ENCODE measurements around the gene NUFIP2. TPM values are rescaled to one million over a fixed set of nuclear protein-coding genes. Genes with fewer than 3 reads are reported as not detected.
"Not testable (repeated sequence)": the region's sequence is repeated elsewhere in the genome, so short reads cannot be mapped to it uniquely, and the experiment has no call there.

The NUFIP2 gene, protein sequence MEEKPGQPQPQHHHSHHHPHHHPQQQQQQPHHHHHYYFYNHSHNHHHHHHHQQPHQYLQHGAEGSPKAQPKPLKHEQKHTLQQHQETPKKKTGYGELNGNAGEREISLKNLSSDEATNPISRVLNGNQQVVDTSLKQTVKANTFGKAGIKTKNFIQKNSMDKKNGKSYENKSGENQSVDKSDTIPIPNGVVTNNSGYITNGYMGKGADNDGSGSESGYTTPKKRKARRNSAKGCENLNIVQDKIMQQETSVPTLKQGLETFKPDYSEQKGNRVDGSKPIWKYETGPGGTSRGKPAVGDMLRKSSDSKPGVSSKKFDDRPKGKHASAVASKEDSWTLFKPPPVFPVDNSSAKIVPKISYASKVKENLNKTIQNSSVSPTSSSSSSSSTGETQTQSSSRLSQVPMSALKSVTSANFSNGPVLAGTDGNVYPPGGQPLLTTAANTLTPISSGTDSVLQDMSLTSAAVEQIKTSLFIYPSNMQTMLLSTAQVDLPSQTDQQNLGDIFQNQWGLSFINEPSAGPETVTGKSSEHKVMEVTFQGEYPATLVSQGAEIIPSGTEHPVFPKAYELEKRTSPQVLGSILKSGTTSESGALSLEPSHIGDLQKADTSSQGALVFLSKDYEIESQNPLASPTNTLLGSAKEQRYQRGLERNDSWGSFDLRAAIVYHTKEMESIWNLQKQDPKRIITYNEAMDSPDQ
- total RNA-seq (2014; rRNA removed; shearing (Covaris generic)) = 74.0 and 90.3 TPM in 2 replicates
- 63.7 and 90.2 TPM in 2 replicates for polyA plus RNA-seq (2014; cell fraction: nucleus; rRNA removed)

DNA sequence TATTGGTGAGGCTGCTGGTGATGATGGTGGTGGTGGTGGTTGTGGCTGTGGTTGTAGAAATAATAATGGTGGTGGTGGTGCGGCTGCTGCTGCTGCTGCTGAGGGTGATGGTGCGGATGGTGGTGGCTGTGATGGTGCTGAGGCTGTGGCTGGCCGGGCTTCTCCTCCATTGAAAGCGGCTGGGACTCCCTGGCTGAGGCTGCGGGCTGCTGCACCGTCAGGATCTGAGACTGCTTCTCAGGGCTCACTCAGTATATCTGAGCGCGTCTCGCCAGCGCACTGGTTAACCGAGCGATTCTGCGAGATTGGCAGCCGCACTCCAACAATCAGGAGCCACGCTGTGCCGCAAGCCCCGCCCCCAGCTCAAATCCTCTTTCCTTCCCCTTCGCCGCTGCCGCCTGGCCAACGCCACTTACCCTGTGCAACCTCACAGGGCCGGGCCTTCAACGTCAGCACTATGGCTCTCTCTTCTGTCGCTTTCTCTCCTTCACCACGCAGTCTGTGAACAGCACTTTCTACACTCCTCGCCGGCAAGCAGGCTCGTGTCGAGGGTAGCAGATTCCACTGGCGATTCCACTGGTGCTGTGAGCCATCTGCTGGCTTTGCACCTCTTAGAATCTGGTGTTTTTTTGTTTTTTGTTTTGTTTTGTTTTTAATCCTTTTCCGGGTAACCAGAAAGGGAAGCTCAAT lies at the start of gene NUFIP2:
Gene NUFIP2 (minus strand): TSS at position 259 of the 690 bp plus-strand sequence. CDS start 89 bp downstream, at position 170.
- peak; percentile 99 for DNase-seq (ENCODE audit: extremely low read depth, low read depth)

GRCh38 chr17:29342158-29342765 lies 48.3 kb upstream of the NUFIP2 start:
- DNase-seq (ENCODE audit: extremely low read depth, low read depth) = no peak

DNA sequence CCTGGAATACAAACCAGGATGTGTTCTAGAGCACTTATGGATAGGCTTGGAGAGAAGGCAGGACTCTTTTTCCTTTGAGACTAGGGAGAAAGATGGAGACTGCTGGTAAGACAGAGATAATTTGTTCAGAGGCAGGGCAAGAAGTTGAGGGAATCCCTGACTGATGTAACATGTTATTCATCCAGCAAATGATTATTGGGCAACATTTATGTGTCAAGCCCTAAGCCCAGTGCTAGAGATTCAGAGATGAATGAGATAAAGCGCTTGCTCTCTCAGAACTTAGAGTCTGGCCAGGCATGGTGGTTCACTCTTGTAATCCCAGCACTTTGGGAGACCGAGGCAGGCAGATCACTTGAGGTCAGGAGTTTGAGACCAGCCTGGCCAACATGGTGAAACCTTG lies 47.8 kb upstream of the NUFIP2 start:
- DNase-seq (ENCODE audit: extremely low read depth, low read depth) = no peak

GRCh38 chr17:29339016-29339415 lies 45.1 kb upstream of the NUFIP2 start:
- DNase-seq (ENCODE audit: extremely low read depth, low read depth) = not testable (repeated sequence)

GRCh38 chr17:29331708-29332085 lies 37.7 kb upstream of the NUFIP2 start:
- DNase-seq (ENCODE audit: extremely low read depth, low read depth) = no peak

GRCh38 chr17:29331075-29331707 lies 37.2 kb upstream of the NUFIP2 start:
- DNase-seq (ENCODE audit: extremely low read depth, low read depth) = no peak

DNA sequence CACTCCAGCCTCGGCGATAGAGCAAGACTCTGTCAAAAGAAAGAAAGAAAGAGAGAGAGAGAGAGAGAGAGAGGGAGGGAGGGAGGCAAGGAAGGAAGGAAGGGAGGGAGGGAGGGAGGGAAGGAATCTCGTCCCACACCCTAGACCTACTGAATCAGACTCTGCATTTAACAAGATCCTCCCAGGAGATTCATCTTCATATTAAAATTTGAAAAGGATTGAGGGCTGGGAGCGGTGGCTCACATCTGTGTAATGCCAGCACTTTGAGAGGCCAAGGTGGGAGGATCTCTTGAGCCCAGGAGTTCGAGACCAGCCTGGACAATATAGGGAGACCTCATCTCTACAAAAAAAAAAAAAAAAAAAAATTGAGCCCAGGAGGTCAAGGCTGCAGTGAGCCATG lies 33.5 kb upstream of the NUFIP2 start:
- DNase-seq (ENCODE audit: extremely low read depth, low read depth) = no peak

DNA sequence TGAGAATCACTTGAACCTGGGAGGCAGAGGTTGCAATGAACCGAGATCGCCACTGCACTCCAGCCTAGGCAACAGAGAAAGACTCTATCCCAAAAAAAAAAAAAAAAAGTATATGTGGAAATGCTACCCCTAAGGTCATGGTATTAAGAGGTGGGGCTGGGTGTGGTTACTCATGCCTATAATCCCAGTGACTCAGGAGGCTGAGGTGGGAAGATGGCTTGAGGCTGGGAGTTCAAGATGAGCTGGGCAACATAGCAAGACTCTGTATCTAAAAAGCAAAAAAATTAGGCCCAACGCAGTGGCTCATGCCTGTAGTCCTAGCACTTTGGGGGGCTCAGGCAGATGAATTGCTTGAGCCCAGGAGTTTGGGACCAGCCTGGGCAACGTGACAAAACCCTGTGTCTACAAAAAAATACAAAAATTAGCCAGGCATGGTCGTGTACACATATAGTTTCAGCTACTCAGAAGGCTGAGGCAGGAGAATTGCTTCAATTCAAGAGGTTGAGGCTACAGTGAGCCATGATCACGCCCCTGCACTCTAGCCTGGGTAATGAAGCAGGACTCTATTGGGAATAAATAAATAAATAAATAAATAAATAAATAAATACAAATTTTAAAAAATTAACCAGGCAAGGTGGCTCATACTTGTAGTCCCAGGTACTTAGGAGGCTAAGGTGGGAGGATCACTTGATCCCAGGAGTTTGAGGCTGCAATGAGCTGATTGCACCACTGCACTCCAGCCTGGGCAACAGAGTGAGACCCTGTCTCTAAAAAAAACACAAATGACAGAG lies 32.3 kb upstream of the NUFIP2 start:
- DNase-seq (ENCODE audit: extremely low read depth, low read depth) = no peak

DNA sequence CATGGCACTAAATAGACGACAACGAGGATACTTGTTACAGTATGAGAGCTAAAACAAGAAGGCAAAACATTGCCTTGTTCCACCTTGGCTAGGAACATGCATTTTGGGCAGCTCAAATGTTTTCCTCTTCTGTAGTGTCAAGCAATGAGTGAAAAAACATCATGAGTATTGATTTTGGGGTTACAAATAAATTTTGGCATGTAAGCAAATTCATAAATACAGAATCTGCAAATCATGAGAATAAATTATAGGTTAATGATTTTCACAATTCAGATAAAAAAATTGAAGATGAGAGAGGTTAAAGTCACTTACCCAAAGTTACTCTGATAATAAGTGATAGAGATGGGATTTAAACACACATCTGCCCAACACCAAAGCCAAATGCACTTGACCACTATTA lies 28.4 kb upstream of the NUFIP2 start:
- no peak for DNase-seq (ENCODE audit: extremely low read depth, low read depth)

- no peak for DNase-seq (ENCODE audit: extremely low read depth, low read depth)
These were observed 9.4 kb upstream of the NUFIP2 start for GRCh38 chr17:29303386-29303785.

DNA sequence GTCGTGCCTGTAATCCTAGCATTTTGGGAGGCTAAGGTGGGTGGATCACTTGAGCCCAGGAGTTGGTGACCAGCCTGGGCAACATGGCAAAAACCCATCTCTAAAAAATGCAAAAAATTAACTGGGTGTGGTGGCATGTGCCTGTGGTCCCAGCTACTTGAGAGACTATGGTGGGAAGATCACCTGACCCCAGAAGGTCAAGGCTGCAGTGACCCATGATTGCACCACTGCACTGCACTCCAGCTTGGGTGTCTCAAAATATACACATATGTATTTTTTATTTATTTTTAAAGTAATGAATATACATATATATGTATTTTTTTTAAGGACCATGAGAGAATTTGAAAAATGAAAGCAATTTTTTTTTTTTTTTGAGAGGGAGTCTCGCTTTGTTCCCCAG lies 5.1 kb upstream of the NUFIP2 start:
- no peak for DNase-seq (ENCODE audit: extremely low read depth, low read depth)

- DNase-seq (ENCODE audit: extremely low read depth, low read depth) = no peak
These were observed 1.5 kb upstream of the NUFIP2 start for GRCh38 chr17:29295420-29295819.

- no peak for DNase-seq (ENCODE audit: extremely low read depth, low read depth)
These were observed 592 bp upstream of the NUFIP2 start for GRCh38 chr17:29294580-29294900.

GRCh38 chr17:29292992-29293889 lies 707 bp downstream of the NUFIP2 start:
- DNase-seq (ENCODE audit: extremely low read depth, low read depth) = peak; percentile 54

GRCh38 chr17:29292071-29292991 lies 1.6 kb downstream of the NUFIP2 start:
- no peak for DNase-seq (ENCODE audit: extremely low read depth, low read depth)

GRCh38 chr17:29291163-29291752 lies 2.7 kb downstream of the NUFIP2 start:
- peak; percentile 78 for DNase-seq (ENCODE audit: extremely low read depth, low read depth)

DNA sequence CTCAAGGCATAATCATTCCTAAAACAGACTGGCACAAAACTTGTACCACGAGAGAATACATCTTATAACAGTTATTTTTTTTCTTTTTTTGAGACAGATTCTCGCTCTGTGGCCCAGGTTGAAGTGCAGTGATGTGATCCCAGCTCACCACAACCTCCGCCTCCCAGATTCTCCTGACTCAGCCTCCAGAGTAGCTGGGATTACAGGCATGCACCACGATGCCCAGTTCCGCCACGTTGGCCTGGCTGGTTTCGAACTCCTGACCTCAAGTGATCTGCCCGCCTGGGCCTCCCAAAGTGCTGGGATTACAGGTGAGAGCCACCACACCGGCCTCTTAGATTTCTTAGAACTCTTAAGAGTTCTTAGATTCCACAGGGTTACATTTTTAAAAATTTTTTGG lies 4.1 kb downstream of the NUFIP2 start:
- DNase-seq (ENCODE audit: extremely low read depth, low read depth) = no peak

Measured in NCI-H460 (cell line).